Fibroblast of lung (primary cell): ENCODE measurements around the gene CSAD. TPM values are rescaled to one million over a fixed set of nuclear protein-coding genes. Genes with fewer than 3 reads are reported as not detected.

Experiments used
- DNase-seq, 2 donors: peaks; one replicate each; pipeline versions ENCODE4 v3.0.0 to v3.0.0-alpha.2; 2010; ENCODE audit warnings: low read depth in 2 of 2
- H2AFZ ChIP-seq: 2 replicates; pipeline ENCODE4 v1.5.1; 2012; ENCODE audit warnings: low read length, control low read depth, inconsistent platforms
- H3K27ac ChIP-seq: 2 replicates; pipeline ENCODE4 v1.5.1; 2011; ENCODE audit warnings: low read length, control low read depth; ENCODE audit not compliant: insufficient read depth
- H3K27me3 ChIP-seq: 2 replicates; pipeline ENCODE4 v1.5.1; 2011; ENCODE audit warnings: mild to moderate bottlenecking, low read length; ENCODE audit not compliant: control insufficient read depth, insufficient read depth
- H3K36me3 ChIP-seq: 2 replicates; pipeline ENCODE4 v1.5.1; 2011; ENCODE audit warnings: low read length; ENCODE audit not compliant: control insufficient read depth, insufficient read depth
- H3K4me1 ChIP-seq: 2 replicates; pipeline ENCODE4 v1.5.1; 2011; ENCODE audit warnings: low read length; ENCODE audit not compliant: control insufficient read depth, insufficient read depth; ENCODE audit errors: extremely low read depth
- H3K4me2 ChIP-seq: 2 replicates; pipeline ENCODE4 v1.5.1; 2011; ENCODE audit warnings: low read length, control low read depth; ENCODE audit not compliant: insufficient read depth; ENCODE audit errors: extremely low read depth
- H3K4me3 ChIP-seq, 4 experiments: fragments of 200-600 bp in 1 of 4; sonication (generic) in 1 of 4; replicated peaks in 1 of 4; 2 replicates each; pipeline ENCODE4 v1.5.1; 2011 to 2016; ENCODE audit warnings: low read length in 4 of 4, low read depth in 3 of 4, mild to moderate bottlenecking in 3 of 4, control low read depth in 2 of 4, inconsistent platforms in 1 of 4, mixed read lengths in 1 of 4; ENCODE audit not compliant: insufficient read depth in 1 of 4; ENCODE audit errors: control extremely low read depth in 1 of 4
- H3K79me2 ChIP-seq: 2 replicates; pipeline ENCODE4 v1.5.1; 2012; ENCODE audit warnings: mild to moderate bottlenecking, low read length, inconsistent platforms; ENCODE audit not compliant: control insufficient read depth, insufficient read depth
- H3K9ac ChIP-seq: 2 replicates; pipeline ENCODE4 v1.5.1; 2011; ENCODE audit warnings: mild to moderate bottlenecking, low read length, control low read depth; ENCODE audit not compliant: insufficient read depth
- H3K9me3 ChIP-seq: 2 replicates; pipeline ENCODE4 v1.5.1; 2012; ENCODE audit warnings: low read depth, low read length; ENCODE audit not compliant: control insufficient read depth, insufficient read depth
- H4K20me1 ChIP-seq: 2 replicates; pipeline ENCODE4 v1.5.1; 2011; ENCODE audit warnings: low read length; ENCODE audit not compliant: control insufficient read depth, insufficient read depth; ENCODE audit errors: extremely low read depth
- EZH2 ChIP-seq: IDR thresholded peaks from 2 replicates; pipeline ENCODE4 v1.5.1; 2012; ENCODE audit warnings: low read length, control low read depth, mild to moderate bottlenecking; ENCODE audit errors: missing control alignments
- polyA plus RNA-seq, 2 donors: library from polyadenylated mRNA; depleted of rRNA in 1 of 2; stranded (reverse) in 1 of 2; unstranded in 1 of 2; fragments of >200 nt; gene quantifications; 2 replicates each; pipeline ENCODE4 v1.2.1, GENCODE V29; 2011 to 2012; ENCODE audit warnings: missing spikeins in 1 of 2
- total RNA-seq: library from RNA; depleted of rRNA; stranded (reverse); fragments of >200 nt; gene quantifications from 2 replicates; pipeline ENCODE4 v1.2.1, GENCODE V29; 2014
- TF ChIP-seq, protein P1 (sequence below), 2 donors: IDR thresholded peaks in 1 of 2; conservative IDR thresholded peaks in 1 of 2; 1 replicate in 1 of 2; 2 replicates in 1 of 2; pipeline ENCODE4 v1.5.1; 2011 to 2012; ENCODE audit warnings: low read length in 2 of 2, control low read depth in 1 of 2, inconsistent platforms in 1 of 2, low read depth in 1 of 2, mild to moderate bottlenecking in 1 of 2

The CSAD gene
- total and polyA plus RNA-seq, 2 donors (not counting 1 experiment from before 2014, with no cell fraction given) = 7.8 to 10.1 TPM

DNA sequence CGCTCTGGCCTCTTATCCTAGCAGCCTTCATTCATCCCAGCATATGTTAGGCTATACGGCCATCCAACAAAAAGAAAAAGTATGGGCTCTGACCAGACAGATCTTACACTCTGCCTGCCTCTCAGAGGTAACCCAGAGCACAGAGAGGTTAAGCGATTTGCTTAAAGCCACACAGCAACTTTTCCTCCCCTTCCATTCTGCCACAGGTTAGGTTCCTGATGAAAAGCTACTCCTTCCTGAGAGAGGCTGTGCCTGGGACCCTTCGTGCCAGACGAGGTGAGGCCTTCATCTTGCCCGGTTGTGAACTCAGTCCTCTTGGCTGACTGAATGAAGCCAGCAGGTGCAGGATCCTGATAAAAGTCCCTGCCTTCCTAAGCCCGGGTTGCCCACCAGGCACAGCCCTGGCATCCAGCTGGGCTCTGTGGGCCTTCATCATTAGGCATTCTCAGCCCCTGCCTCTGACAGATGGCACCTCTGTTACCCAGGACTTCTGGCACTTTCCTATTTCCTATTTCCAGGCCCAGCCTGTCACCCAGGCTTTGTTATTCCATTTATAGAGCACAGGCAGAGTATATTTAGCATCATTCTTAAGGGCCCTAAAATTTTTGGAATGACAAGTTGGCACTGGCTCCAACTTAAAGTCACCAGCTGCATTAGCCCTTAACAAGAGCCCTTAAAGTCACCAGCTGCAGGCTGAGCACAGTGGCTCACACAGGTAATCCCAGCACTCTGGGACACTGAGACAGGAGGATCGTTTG lies 64.7 kb downstream of the CSAD start:
- Histone ChIP-seq H3K27ac (no peak overlapping the region), H3K9ac (no peak overlapping the region), H4K20me1 (no peaks in the 10 kb centered on the region), H3K4me2 (no peak overlapping the region), H3K79me2 (no peaks in the 10 kb centered on the region), H3K9me3 (no peaks in the 10 kb centered on the region), H3K4me1 (no peaks in the 10 kb centered on the region), H3K27me3 (no peaks in the 10 kb centered on the region), H3K4me3 (no peak overlapping the region), H3K36me3 (no peaks in the 10 kb centered on the region), H2AFZ (no peak overlapping the region)
- TF ChIP-seq EZH2 = no peak
- TF ChIP-seq, protein P1, sequence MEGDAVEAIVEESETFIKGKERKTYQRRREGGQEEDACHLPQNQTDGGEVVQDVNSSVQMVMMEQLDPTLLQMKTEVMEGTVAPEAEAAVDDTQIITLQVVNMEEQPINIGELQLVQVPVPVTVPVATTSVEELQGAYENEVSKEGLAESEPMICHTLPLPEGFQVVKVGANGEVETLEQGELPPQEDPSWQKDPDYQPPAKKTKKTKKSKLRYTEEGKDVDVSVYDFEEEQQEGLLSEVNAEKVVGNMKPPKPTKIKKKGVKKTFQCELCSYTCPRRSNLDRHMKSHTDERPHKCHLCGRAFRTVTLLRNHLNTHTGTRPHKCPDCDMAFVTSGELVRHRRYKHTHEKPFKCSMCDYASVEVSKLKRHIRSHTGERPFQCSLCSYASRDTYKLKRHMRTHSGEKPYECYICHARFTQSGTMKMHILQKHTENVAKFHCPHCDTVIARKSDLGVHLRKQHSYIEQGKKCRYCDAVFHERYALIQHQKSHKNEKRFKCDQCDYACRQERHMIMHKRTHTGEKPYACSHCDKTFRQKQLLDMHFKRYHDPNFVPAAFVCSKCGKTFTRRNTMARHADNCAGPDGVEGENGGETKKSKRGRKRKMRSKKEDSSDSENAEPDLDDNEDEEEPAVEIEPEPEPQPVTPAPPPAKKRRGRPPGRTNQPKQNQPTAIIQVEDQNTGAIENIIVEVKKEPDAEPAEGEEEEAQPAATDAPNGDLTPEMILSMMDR (conservative IDR thresholded peaks at IDR 0.05 in 1 of 2, IDR thresholded peaks at IDR 0.05 in 1 of 2; ENCODE audit: low read depth in 1 of 2, low read length in 2 of 2) = no peak
- no peak for DNase-seq

DNA sequence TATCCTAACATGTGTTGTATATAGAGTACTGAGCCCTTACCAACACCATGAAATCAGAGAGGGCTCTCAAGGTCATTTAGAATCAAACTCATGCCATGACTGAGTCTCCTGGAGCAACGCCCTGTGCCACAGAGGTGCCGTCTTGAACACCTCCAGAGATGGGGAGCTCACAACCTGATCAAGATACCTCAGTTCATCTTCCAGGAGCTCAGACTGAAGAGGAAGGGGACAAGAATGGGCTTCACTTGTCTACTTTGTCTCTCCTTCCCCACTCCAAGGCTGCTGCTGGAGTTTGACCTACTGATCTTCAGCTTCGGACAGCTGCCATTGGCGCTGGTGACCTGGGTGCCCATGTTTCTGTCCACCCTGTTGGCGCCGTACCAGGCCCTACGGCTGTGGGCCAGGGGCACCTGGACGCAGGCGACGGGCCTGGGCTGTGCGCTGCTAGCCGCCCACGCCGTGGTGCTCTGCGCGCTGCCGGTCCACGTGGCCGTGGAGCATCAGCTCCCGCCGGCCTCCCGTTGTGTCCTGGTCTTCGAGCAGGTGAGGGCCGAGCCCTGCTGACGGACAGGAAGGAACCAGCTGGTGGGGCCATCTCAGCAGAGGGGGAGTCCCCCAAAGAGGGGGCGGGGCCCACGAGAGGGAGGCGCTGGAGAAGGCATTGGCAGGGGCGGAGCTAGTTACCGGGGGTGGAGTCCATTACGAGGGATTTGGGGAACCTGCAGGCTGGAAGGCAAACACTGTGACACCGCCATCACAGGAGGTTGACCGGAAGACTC lies 65.4 kb downstream of the CSAD start:
- Histone ChIP-seq H2AFZ (no peak overlapping the region), H3K27ac (no peak overlapping the region), H3K27me3 (no peaks in the 10 kb centered on the region), H3K79me2 (no peaks in the 10 kb centered on the region), H3K4me3 (no peak overlapping the region), H3K4me2 (no peak overlapping the region), H3K9ac (no peak overlapping the region), H4K20me1 (no peaks in the 10 kb centered on the region), H3K36me3 (no peaks in the 10 kb centered on the region), H3K4me1 (no peaks in the 10 kb centered on the region), H3K9me3 (no peaks in the 10 kb centered on the region)
- no peak for DNase-seq
- TF ChIP-seq, protein P1 (conservative IDR thresholded peaks at IDR 0.05 in 1 of 2, IDR thresholded peaks at IDR 0.05 in 1 of 2; ENCODE audit: low read depth in 1 of 2, low read length in 2 of 2) = no peak
- TF ChIP-seq EZH2 = no peak

DNA sequence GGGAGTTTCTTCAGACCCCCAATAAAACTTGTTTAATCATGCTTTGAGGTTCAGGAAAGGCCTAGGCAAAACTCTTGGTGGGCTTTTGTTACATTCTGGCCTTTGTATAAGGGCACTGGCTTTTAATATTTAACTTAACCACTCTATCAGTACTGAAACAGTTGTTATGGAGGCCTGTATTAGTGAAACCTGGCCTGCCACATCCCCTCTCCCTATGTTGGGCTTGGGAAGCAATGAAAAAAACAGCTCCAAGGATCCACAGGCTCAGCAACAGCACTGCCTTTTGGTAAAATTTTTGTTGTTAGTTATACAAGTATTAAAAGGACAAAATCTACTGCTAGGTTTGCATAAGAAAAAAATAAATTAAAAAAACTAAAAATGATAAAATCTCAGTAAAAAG lies 66.8 kb downstream of the CSAD start:
- H2AFZ ChIP-seq = no peak overlapping the region

More for the DNA sequence above, 66.8 kb downstream of the CSAD start:
- H4K20me1 ChIP-seq = no peaks in the 10 kb centered on the region
- no peak for DNase-seq
- H3K27me3 ChIP-seq = no peaks in the 10 kb centered on the region
- no peak overlapping the region for H3K4me2 ChIP-seq
- no peak overlapping the region for H3K4me3 ChIP-seq
- no peak overlapping the region for H3K27ac ChIP-seq
- no peaks in the 10 kb centered on the region for H3K9me3 ChIP-seq
- no peaks in the 10 kb centered on the region for H3K36me3 ChIP-seq
- H3K79me2 ChIP-seq = no peaks in the 10 kb centered on the region
- TF ChIP-seq EZH2 = no peak
- TF ChIP-seq, protein P1 (conservative IDR thresholded peaks at IDR 0.05 in 1 of 2, IDR thresholded peaks at IDR 0.05 in 1 of 2; ENCODE audit: low read depth in 1 of 2, low read length in 2 of 2) = no peak
- no peaks in the 10 kb centered on the region for H3K4me1 ChIP-seq
- no peak overlapping the region for H3K9ac ChIP-seq
